Activated B cell treated with CpG ODN at 0.5 μM for 24 hours (primary cell): ENCODE measurements around the gene MCF2L2. TPM values are rescaled to one million over a fixed set of nuclear protein-coding genes. Genes with fewer than 3 reads are reported as not detected.

Experiments
- ATAC-seq: fragments of 200-7000 bp; cut with Tn5 transposase; one replicate; pipeline ENCODE4 v1.10.0; 2021; ENCODE audit warnings: low read depth, mild to moderate bottlenecking, moderate library complexity
- CTCF ChIA-PET: fragments of 350-600 bp; sonication (Branson Sonifier 250); formaldehyde crosslinking; loops from one replicate; lab custom pipeline; 2021; ENCODE audit warnings: antibody characterized with exemption; lab: Charles Lee
- POLR2A ChIA-PET: fragments of 350-600 bp; sonication (Branson Sonifier 250); formaldehyde crosslinking; loops from one replicate; lab custom pipeline; 2021; ENCODE audit warnings: antibody characterized with exemption; lab: Charles Lee
- DNase-seq: peaks from one replicate; pipeline ENCODE4 v3.0.0; 2022
- H3K27ac Mint-ChIP-seq: one replicate; pipeline ENCODE4 v1.8.0; 2020; ENCODE audit warnings: mixed read lengths
- H3K27me3 Mint-ChIP-seq: one replicate; pipeline ENCODE4 v1.8.0; 2021; ENCODE audit warnings: mixed read lengths
- H3K36me3 Mint-ChIP-seq: one replicate; pipeline ENCODE4 v1.8.0; 2021; ENCODE audit warnings: low read depth, mixed read lengths
- H3K4me1 Mint-ChIP-seq: one replicate; pipeline ENCODE4 v1.8.0; 2021; ENCODE audit warnings: mixed read lengths
- H3K4me3 Mint-ChIP-seq: one replicate; pipeline ENCODE4 v1.8.0; 2020; ENCODE audit warnings: mild to moderate bottlenecking, mixed read lengths
- H3K9me3 Mint-ChIP-seq: one replicate; pipeline ENCODE4 v1.8.0; 2020; ENCODE audit warnings: mixed read lengths
- intact Hi-C: fragments of 100-400 bp; cut with micrococcal nuclease; formaldehyde crosslinking; loops from one replicate; pipeline ENCODE4 v1.15.1; 2024
- total RNA-seq: library from RNA; stranded (reverse); gene quantifications from 2 replicates; pipeline ENCODE4 v1.2.3, GENCODE V29; 2022
- TF ChIP-seq, protein P1 (sequence below): fragments of 200-600 bp; IDR thresholded peaks from one replicate; pipeline ENCODE4 v1.8.0; 2022; ENCODE audit warnings: antibody characterized with exemption, mild to moderate bottlenecking

The MCF2L2 gene
- total RNA-seq, 1 donor from 2014 or later = 2.4 TPM

DNA sequence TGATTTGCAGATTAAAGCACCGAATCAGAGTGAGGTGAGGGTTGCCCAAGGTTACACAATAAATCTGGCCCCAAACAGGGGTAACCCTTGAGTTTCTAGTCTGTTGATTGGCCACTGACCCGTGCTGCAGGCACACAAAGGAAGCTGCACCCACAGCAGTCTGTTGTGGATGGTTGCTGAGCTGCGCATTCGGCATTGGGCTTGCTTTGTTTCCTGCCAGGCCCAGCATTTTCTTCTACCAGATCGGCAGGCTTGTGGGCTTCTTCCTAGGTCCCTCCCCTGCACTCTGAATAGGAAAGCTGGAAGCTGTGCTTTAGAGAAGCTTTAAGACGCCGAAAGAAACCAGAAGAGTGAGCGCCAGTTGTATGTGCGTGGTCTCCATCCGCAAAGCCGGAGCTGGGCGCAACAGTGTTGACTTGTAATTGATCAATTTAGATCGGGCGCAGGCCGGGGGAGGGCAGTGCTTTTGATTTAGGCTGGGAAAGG lies 163.2 kb downstream of the MCF2L2 start:
- Mint-ChIP-seq H3K36me3 (no peaks in the 10 kb centered on the region), H3K27me3 (peaks cover 7% of the 10 kb centered on the region), H3K27ac (no peak overlapping the region), H3K4me3 (no peak overlapping the region), H3K9me3 (no peaks in the 10 kb centered on the region), H3K4me1 (peaks cover 10% of the 10 kb centered on the region)
- DNase-seq (no peak), ATAC-seq (no peak)
- POLR2A ChIA-PET = no interaction called here
- CTCF ChIA-PET = interaction anchor here (1.8 kb wide), 1 partner anchor 117 kb away, joined by 6 read pairs; no protein-coding TSS in a partner anchor
- TF ChIP-seq, protein P1, sequence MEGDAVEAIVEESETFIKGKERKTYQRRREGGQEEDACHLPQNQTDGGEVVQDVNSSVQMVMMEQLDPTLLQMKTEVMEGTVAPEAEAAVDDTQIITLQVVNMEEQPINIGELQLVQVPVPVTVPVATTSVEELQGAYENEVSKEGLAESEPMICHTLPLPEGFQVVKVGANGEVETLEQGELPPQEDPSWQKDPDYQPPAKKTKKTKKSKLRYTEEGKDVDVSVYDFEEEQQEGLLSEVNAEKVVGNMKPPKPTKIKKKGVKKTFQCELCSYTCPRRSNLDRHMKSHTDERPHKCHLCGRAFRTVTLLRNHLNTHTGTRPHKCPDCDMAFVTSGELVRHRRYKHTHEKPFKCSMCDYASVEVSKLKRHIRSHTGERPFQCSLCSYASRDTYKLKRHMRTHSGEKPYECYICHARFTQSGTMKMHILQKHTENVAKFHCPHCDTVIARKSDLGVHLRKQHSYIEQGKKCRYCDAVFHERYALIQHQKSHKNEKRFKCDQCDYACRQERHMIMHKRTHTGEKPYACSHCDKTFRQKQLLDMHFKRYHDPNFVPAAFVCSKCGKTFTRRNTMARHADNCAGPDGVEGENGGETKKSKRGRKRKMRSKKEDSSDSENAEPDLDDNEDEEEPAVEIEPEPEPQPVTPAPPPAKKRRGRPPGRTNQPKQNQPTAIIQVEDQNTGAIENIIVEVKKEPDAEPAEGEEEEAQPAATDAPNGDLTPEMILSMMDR = no peak
- intact Hi-C loops = no loop called here

DNA sequence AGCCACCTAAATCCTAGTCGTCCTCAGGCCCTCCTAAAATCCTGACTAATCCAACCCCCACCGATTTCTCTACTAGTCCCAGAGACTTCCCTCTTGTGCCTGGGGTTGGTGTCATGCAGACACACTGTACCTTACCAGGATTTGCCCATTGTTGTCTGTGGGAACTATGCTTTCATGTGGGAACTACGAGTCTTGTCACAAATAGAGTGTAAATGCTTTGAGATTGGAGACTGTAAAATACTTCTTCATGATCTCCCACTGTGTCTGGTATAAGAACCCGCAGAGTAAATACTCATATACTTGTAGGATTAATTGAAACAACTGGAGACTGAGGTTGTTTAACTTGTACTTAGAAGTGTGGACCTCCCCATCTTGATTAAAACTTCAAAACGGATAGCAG lies 164.2 kb downstream of the MCF2L2 start:
- no peak overlapping the region for H3K27ac Mint-ChIP-seq
- H3K36me3 Mint-ChIP-seq = no peaks in the 10 kb centered on the region
- peaks cover 7% of the 10 kb centered on the region for H3K27me3 Mint-ChIP-seq
- intact Hi-C loops = no loop called here
- H3K4me3 Mint-ChIP-seq = no peak overlapping the region
- peaks cover 19% of the 10 kb centered on the region for H3K4me1 Mint-ChIP-seq
- H3K9me3 Mint-ChIP-seq = no peaks in the 10 kb centered on the region
- CTCF ChIA-PET = no interaction called here
- ATAC-seq = no peak
- DNase-seq = no peak
- TF ChIP-seq, protein P1 = no peak
- POLR2A ChIA-PET = no interaction called here

DNA sequence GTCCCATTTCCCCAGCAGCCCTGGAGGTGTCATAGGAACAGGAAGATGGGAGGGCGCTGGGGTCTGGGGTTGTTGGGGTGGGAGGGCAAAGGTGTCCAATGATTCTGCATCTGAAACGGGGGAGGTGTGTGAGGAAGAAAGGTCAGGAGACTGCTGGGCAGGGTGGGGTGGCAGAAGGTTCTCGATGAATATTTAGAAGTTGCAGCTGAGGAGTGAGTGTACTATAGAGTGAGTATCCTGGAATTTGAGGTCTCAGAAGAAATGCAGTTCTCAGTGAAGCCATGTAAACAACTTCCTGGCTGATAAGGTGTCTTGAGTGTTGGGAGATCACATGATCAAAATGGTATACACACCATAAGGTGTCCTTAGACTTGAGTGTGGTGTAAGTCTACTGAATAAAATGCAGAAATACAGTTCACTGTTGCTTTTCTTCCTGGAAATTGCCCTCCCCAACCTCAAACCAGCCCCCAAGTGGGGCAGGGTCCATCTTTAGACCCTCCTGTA lies 165.5 kb downstream of the MCF2L2 start:
- POLR2A ChIA-PET = no interaction called here
- H3K4me3 Mint-ChIP-seq = no peak overlapping the region

DNA sequence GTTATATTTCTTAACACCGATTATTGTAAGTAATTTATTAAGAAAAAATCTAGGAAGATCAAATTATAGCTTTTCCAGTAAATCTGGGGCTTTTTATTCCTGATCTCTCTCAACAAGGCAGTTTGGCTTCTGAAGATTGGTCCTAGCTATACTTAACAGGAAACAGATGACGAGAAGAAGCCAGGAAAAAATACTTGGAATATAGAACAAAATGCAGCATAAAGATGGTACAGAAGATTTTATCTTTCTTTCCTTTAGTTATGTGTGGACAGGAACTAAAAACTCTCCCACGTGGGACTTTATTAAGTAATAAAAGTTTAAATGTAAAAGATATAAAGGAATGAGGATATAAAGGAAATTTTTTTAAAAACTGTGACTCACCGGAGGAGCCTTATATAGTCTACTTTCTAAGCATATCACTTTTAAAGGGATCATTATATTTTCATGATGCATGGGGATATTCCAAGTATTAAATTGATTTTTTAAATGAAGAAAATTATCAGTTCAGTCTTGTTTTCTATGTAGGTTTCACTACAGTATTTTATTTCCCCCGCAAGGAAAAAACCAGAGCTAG lies 167.2 kb downstream of the MCF2L2 start:
- TF ChIP-seq, protein P1 = no peak
- Mint-ChIP-seq H3K4me1 (peaks cover 23% of the 10 kb centered on the region), H3K27ac (no peak overlapping the region), H3K9me3 (no peaks in the 10 kb centered on the region), H3K36me3 (no peaks in the 10 kb centered on the region), H3K4me3 (no peak overlapping the region), H3K27me3 (peaks cover 6% of the 10 kb centered on the region)
- intact Hi-C loops = loop anchor here (2.0 kb wide), 1 partner anchor 24 kb away; no protein-coding TSS in a partner anchor
- ChIA-PET CTCF (interaction anchor here (1.2 kb wide), 1 partner anchor 121 kb away, joined by 4 read pairs; no protein-coding TSS in a partner anchor), POLR2A (no interaction called here)
- ATAC-seq (no peak), DNase-seq (no peak)

More for the DNA sequence above, 165.5 kb downstream of the MCF2L2 start:
- Mint-ChIP-seq H3K9me3 (no peaks in the 10 kb centered on the region), H3K27me3 (peaks cover 2% of the 10 kb centered on the region), H3K4me1 (peaks cover 23% of the 10 kb centered on the region), H3K27ac (no peak overlapping the region), H3K36me3 (no peaks in the 10 kb centered on the region)
- CTCF ChIA-PET = no interaction called here
- TF ChIP-seq, protein P1 = no peak
- no peak for DNase-seq
- no peak for ATAC-seq
- intact Hi-C loops = no loop called here

DNA sequence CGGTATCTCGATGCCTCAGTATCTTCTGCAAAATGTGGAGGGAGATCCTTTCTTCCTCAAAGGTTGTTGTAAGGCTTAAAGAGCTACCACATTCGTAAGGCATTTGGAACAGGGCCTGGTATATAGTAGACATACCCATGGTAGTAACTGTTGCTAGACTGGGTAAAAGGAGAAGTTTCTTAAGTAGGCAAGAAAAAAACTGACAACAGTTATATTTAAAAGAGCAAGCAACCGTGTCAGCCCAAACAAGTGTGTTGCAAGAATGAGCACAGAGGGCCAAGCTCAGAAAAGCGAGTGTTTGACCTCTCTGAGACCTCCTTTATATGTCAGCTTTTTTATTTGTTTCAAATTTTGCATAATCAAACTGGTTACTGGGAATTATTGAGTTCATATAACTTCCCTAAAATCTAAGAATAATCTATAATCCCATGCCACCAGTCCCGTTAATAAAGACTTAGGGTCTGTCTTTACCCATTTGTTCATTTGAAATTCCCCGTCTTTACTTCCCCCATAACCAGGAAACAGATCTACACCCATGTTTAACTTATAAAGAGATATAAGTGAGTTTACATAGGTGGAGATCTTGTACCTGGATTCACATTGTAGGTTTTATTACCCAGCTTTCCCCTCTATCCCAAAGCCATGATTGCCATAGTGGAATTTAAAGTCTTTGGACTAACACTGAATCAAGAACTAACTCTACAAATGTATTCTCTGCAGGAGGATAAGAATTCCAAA lies 168.1 kb downstream of the MCF2L2 start:
- Mint-ChIP-seq H3K27me3 (peaks cover 9% of the 10 kb centered on the region), H3K36me3 (no peaks in the 10 kb centered on the region), H3K4me3 (peak overlapping the region; percentile 33), H3K9me3 (no peaks in the 10 kb centered on the region), H3K27ac (peak overlapping the region; percentile 15), H3K4me1 (peaks cover 23% of the 10 kb centered on the region)
- TF ChIP-seq, protein P1 = no peak
- POLR2A ChIA-PET = no interaction called here
- DNase-seq (no peak), ATAC-seq (peak; percentile 67)
- CTCF ChIA-PET = interaction anchor here (1.1 to 1.2 kb wide), 2 partner anchors 75 to 122 kb away, joined by 4 read pairs; no protein-coding TSS in a partner anchor
- intact Hi-C loops = loop anchor here (2.0 kb wide), 1 partner anchor 24 kb away; no protein-coding TSS in a partner anchor
